A673 (cell line): Measurements from ENCODE around the gene SREBF1.

Experiments used
- CTCF ChIP-seq: fragments of 300-800, 200-600 bp; sonication (generic); conservative IDR thresholded peaks from 2 replicates; pipeline ENCODE4 v1.5.1; 2017; ENCODE audit warnings: low read depth, mild to moderate bottlenecking, antibody characterized with exemption, low read length, moderate library complexity, mixed read lengths
- EZH2 ChIP-seq: fragments of 200-600 bp; sonication (generic); IDR thresholded peaks from 2 replicates; pipeline ENCODE4 v1.6.1; 2017; ENCODE audit warnings: borderline replicate concordance, low read depth, mild to moderate bottlenecking, mixed read lengths, antibody characterized with exemption, low read length; ENCODE audit not compliant: poor library complexity, severe bottlenecking

GRCh38 chr17:17765359-17766076 is 71.3 kb downstream of the SREBF1 start:
- no peak for TF ChIP-seq CTCF
- no peak for TF ChIP-seq EZH2
